Inferior parietal cortex (tissue), 1 donor: ENCODE results near the gene HIP1.
"Not testable (repeated sequence)": the region's sequence is repeated elsewhere in the genome, so short reads cannot be mapped to it uniquely, and the experiment has no call there.

ENCODE experiments used
- DNase-seq: peaks from one replicate; pipeline ENCODE4 v3.0.0-alpha.2; 2016; ENCODE audit errors: extremely low spot score

HIP1 gene

GRCh38 chr7:75616421-75617167 is 122.1 kb downstream of the HIP1 start:
- no peak for DNase-seq

- DNase-seq: no peak
Measured at GRCh38 chr7:75614401-75614800, 124.3 kb downstream of the HIP1 start.

GRCh38 chr7:75613351-75613750 is 125.4 kb downstream of the HIP1 start:
- no peak for DNase-seq

- DNase-seq: peak; percentile 84
Measured at GRCh38 chr7:75611557-75612178, 127.1 kb downstream of the HIP1 start.

GRCh38 chr7:75609416-75609815 is 129.3 kb downstream of the HIP1 start:
- DNase-seq: not testable (repeated sequence)

GRCh38 chr7:75608451-75609122 is 130.2 kb downstream of the HIP1 start:
- no peak for DNase-seq

GRCh38 chr7:75604408-75604807 is 134.3 kb downstream of the HIP1 start:
- no peak for DNase-seq

GRCh38 chr7:75602831-75603230 is 135.9 kb downstream of the HIP1 start:
- not testable (repeated sequence) for DNase-seq

- DNase-seq: no peak
Measured at GRCh38 chr7:75601539-75601938, 137.2 kb downstream of the HIP1 start.

GRCh38 chr7:75600748-75601147 is 138.0 kb downstream of the HIP1 start:
- not testable (repeated sequence) for DNase-seq

- peak; percentile 88 for DNase-seq
Measured at GRCh38 chr7:75599244-75599781, 139.4 kb downstream of the HIP1 start.

- DNase-seq: no peak
Measured at GRCh38 chr7:75596727-75597614, 141.8 kb downstream of the HIP1 start.

- no peak for DNase-seq
Measured at GRCh38 chr7:75595766-75596165, 143.0 kb downstream of the HIP1 start.

- DNase-seq: not testable (repeated sequence)
Measured at GRCh38 chr7:75593500-75594184, 145.1 kb downstream of the HIP1 start.

- no peak for DNase-seq
Measured at GRCh38 chr7:75591467-75592255, 147.1 kb downstream of the HIP1 start.

- DNase-seq: no peak
Measured at GRCh38 chr7:75590373-75591005, 148.3 kb downstream of the HIP1 start.

- no peak for DNase-seq
Measured at GRCh38 chr7:75584354-75584753, 154.4 kb downstream of the HIP1 start.

GRCh38 chr7:75583255-75583654 is 155.5 kb downstream of the HIP1 start:
- DNase-seq: no peak

- no peak for DNase-seq
Measured at GRCh38 chr7:75579899-75580298, 158.8 kb downstream of the HIP1 start.

GRCh38 chr7:75578081-75578480 is 160.7 kb downstream of the HIP1 start:
- DNase-seq: no peak
